ENCODE data around the gene CEMIP2.

GRCh38 chr9:71664566-71664965 lies 103.7 kb downstream of the CEMIP2 start:
- TF ChIP-seq CTCF (conservative IDR thresholded peaks at IDR 0.05; ENCODE audit: low read depth, low read length) (no peak), EZH2phosphoT487 (IDR thresholded peaks at IDR 0.05; ENCODE audit: borderline replicate concordance, low read length) (no peak), EZH2 (IDR thresholded peaks at IDR 0.05; ENCODE audit: low read length, unreplicated experiment) (no peak)
